ENCODE measurements around the gene ADAMTSL1.

The ADAMTSL1 gene

DNA sequence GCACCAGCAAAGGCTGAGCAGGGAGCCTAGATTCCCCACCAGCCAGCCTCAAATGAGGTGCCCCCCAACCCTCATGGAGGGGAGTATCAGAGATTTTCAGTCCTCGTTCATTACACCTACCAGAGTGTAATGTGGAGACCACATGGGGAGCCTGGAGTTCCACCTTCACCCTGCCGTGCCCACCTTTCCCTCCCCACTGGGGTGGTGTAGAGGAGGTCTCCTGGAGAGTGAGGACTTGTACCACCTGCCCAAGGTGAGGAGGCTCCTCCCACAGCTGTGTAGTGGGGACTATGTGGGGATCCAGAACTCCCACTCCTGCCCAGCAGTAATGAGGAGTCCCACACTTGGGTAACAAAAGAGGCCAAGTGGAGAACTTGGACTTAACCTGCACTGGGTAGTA, 337.2 kb downstream of the ADAMTSL1 start:
- DNase-seq (ENCODE audit: low read depth in 2 of 2) = no peak

DNA sequence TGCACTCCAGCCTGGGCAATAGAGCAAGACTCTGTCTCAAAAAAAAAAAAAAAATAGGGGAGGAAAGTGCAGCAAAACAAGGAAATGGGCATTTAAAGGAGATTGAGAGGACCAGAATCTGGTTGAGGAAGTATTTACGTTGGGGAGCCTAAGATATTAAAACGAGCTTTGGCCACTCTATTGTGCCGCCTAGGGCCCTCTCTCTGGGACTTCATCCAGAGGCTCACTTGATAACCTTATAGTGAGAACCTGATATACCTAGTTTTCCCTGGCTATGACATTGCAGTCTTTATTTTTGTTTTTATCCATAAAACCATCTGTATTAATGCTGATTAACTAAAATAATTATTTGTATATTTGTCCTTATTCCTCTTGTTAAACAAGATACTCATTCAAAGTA, 345.5 kb downstream of the ADAMTSL1 start:
- no peak for DNase-seq (ENCODE audit: low read depth in 2 of 2)

DNA sequence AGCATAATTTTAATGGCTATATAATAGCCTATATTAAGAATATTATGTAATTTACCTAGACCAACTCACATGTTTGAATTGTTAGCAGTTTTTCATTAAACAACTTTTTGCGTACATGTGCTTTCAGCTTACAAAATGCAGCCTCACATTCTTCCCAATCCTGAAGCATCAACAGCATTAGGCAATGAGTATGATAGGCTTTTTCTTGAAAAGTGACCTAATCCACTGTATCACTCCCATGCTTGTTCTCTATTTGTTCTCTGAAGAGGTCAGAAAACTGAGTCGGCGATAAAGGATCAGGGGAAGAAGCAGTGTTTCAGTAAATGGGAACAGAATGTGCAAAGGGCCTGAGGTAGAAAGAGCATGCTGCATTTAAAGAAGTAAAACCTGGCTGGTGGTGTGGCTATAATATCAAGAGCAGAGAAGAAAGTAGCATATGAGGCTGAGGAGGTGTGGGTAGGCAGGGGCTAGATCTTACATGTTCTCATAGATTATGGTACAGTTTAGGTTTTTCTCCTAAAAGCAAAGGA, 346.7 kb downstream of the ADAMTSL1 start:
- no peak for DNase-seq (ENCODE audit: low read depth in 2 of 2)

DNA sequence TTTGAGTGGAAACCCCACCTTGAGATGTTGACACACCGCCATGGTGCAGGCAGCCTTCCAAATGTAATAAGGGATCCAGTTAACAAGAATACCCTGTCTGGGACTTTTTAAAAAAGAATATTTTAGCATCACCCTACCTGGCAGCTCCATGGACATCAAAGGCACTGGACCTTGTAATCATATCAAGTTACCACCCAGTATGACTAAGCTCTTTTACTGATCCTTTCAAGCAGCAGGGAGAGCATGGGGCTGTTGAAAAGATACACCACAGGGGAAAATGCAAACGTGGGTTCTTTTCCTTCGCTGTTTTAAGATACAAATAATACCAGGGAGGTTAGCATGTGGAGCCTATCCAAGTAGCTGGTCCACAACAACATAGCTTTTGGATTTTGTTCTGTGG, 347.8 kb downstream of the ADAMTSL1 start:
- DNase-seq (ENCODE audit: low read depth in 2 of 2) = no peak

DNA sequence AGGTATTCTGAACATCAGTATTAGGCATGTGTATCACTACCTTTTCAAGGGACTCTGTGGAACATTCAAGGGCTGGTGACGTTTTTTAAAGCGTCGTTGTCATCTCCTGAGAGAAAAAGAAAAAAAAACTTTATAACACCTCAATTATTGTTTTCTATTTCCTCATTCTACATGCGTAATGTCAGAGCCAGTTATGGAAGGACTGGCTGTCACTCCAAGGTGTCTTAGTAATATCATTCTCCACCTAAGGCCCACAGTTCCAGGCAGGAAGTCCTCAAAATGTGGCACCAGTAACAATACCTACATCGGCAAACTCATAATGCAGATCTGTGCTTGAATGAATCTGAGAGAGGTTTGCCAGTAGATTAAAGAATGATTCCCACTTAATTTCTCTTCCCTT, 348.9 kb downstream of the ADAMTSL1 start:
- DNase-seq (ENCODE audit: low read depth in 2 of 2) = no peak

DNA sequence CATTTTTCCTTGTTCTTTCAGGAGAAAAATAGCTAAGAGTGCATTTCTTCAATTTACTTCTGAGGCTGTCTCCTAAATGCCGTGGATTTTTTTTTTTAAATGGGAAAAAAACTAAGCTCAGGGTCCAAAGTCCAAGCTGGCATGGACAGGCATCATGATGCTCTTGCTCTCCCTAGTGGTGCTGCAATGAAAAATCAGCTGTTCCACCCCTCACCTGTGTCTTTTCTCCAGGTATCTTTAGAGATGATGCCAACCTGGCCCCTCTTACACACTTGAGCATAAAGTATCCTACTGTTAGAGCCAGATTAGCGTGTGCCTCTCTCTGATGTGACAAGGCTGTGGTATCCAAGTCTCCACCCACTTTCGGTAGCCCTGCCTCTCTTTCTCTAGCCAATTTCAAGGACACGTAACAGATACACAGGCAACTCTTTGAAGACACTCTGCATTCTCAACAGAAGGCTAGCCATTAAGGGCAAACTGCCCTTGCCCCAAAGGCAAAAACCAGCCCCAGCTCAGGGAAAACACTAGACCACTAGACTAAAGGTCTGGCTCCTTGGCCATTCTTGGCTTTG, 350.2 kb downstream of the ADAMTSL1 start:
- no peak for DNase-seq (ENCODE audit: low read depth in 2 of 2)

DNA sequence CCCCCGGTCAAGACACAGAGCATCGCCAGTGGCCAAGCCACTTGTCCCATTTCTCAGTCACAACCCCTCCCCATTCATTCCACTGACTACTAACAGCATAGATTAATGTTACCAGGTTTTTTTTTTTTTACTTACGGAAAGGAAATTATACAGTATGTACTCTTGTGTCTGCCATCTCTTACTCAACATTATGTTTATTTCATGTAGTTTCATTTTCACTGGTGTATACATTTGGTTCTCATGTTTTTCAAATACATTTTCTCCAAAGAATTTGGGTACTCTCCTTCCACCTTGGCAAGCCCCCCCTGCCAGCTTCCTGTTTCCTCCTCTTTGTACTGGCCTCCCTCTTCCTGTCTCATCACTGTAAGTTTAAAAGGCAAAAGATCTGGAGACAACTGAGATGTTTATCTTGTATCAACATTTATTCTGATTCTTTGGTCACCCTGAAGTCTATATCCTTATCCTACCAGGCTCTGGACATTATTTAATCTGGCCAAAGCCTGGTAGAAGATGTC, 351.8 kb downstream of the ADAMTSL1 start:
- no peak for DNase-seq (ENCODE audit: low read depth in 2 of 2)

DNA sequence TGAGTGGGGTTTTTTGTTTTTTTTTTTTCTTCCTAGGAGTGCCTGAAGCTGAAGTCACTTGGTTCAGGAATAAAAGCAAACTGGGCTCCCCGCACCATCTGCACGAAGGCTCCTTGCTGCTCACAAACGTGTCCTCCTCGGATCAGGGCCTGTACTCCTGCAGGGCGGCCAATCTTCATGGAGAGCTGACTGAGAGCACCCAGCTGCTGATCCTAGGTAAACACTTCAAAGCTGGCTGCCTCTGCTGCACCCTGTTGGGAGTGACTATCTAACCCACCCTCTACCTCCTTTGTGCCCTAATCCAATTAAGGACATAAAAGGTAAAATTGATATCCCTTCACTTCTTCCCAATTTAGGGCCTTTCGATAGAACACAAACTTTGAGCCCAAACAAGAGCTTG, 352.3 kb downstream of the ADAMTSL1 start:
- DNase-seq (ENCODE audit: low read depth in 2 of 2) = no peak

DNA sequence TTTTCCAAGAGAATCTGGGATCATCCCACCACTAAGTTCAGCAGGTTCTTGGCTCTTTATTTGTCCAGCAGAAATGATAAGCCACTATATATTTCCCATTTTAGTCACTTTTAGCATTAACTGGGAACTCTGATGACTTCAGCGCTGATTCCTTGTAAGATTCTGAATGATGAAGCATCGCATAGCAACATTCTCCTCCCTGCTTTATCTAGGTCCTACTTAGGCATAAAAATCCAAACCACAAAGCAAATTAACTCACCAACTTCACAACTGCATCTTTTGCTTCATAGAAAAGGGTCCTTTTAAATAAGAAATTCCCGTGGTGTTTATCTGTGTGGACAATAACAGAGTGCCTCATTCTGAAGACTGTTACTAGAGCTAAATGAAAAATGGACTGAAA, 355.1 kb downstream of the ADAMTSL1 start:
- no peak for DNase-seq (ENCODE audit: low read depth in 2 of 2)

DNA sequence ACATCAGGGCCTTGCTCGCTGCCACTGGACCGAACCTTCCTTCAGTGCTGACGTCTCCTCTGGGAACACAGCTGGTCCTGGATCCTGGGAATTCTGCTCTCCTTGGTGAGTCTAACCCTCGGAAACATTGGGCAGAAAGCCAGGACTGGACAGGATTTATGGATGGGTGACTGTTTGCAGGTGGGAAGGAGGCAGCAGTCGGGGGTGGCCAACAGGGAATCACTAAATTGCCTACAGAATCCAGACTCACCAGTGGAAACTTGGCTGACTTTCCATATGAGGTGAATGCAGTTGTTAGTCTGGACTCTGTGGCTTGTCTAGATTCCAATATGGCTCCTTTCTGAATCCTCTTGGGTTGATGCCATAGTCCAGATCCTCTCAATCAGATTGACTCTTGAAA, 355.9 kb downstream of the ADAMTSL1 start:
- DNase-seq (ENCODE audit: low read depth in 2 of 2) = no peak

DNA sequence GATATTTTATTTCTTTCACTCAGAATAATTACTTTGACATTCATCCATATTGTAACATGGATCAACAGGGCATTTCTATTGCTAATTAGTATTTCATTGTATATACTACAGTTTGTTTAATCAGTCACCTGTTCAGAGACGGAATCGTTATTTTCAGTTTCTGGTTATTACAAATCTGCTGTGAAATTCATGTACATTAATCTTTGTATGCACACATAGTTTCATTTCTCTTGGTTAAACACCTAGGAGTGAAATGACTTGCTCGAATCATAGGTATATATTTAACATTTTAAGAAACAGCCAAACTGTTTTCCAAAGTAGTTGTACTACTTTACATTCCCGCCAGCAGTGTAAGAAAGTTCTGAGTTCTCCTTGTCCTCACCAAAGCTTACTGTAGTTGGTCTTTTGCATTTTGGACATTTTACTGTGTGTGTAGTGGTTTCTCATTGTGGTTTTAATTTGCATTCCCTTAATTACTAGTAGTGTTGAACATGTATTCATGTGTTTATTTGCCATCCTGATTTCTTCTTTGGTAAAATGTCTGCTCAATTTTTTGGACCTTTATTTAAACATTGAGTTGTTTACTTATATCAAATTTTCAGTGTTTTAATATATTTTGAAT, 360.9 kb downstream of the ADAMTSL1 start:
- DNase-seq (ENCODE audit: low read depth in 2 of 2) = no peak

DNA sequence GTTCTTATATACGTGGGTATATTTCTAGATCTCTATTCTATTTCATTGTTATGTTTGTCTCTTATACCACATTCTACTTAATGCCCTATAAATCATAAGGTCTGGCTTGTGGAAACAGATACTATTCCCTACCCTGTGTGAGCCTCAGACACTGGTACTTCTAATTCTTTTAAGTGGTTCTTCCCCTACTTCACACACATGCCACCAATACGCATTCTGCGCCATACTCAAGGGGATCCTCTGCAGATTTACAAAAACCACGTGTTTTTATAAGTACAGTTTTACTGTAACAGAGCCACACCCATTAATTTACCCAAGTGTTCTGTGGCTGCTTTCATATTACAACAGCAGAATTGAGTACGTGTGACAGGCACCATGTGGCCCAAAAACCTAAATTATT, 363.4 kb downstream of the ADAMTSL1 start:
- no peak for DNase-seq (ENCODE audit: low read depth in 2 of 2)

DNA sequence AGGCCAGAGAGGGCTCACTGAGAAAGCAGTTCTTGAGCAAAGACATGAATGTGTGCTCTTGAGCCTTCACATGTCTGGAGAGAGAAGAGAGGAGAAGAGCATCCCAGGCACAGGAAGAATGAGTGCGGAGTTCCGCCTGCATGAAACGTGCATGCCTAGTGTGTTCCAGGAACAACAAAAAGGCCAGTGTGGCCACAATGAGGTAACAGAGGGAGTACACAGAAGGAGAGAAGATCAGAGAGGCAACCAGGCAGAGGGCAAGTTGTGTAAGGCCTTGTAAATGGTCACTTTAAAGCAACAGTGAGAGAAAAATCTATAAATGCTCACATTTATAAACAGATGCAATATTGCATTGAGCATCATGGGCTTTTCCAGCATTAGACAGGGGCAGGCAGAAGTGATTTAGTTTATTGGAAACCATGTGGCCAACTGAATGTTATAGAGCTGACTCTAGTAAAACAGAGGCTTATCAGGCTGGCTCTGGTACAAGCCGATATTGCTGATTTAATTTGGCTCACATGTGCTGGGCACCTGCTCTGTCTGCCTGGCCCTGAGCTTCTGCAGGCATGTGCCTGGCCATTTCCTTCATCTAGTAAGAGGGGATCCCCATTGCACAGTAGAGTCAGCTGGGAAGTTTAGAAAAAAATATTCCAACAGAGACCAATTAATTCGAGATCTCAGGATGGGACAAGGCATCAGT, 373.8 kb downstream of the ADAMTSL1 start:
- DNase-seq (ENCODE audit: low read depth in 2 of 2) = no peak

DNA sequence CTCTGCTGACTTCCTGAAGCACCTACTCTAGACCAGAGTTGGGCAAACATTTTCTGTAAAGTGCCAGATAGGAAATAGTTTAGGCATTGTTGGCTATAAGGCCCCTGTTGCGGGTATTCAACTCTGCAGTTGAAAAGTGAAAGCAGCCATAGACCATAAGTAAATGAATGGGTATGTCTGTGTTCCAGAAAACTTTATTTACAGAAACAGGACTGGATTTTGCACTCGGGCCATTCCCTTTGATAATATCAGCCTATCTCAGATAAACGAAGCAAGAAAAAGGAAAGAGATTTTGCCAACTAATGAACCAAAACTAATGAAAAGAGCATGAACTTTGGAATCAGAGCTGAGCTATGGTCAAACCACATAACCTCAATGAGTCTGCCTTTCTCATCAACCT, 374.7 kb downstream of the ADAMTSL1 start:
- DNase-seq (ENCODE audit: low read depth in 2 of 2) = no peak

DNA sequence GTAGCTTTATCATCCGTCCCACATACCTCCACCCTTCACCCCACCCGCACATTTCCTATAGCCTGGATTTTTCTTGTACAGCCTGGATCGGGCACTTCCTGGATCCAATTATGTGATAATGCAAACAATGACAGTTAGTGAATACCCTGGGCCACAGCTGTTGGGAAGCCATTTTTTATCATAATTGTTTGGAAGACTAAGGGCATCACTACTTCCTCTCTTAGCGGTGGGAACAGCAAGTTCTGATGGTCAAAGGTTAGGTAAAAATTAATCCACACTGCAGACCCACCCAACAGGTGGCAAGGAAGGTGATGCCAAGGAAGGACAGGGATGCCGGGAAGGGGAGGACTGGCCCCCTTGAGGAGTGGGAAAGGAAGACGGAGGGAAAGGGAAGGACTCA, 375.3 kb downstream of the ADAMTSL1 start:
- DNase-seq (ENCODE audit: low read depth in 2 of 2) = no peak

DNA sequence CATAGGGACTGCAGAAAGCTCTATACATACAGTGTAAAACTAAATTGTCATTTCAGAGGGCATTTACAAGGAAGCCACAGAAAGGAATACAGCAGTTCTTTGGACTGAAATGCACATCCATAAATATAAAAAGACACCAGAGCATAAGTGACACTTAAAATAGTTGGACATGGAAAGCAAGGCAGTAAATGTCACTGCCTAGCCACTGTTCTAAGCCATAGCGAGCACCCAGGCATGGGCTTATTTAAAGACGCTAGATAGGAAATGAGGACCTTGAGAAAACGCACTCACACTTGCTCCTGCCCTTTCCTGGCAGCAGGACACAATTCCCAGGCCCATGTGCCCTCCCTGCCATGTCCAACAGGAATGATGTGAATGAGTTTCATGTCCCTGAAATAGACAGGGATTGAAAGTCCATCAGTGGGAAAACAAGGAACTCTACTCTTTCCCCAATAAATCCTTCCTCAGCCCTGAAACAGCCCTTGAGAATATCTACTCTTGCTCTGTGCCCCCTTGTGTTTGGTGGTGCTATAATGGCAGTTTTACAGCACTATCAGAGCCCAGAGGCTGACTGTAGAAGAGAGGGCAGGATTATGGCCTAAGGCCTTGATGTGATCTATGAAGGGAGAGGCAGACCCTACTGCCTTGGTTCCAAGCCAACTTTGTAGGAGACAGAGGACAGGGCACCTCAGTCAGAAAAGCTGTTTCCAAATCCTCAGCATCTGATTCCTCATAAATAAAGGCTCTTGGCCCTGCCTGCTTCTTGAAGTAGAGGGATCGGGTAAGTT, 376.1 kb downstream of the ADAMTSL1 start:
- DNase-seq (ENCODE audit: low read depth in 2 of 2) = no peak

DNA sequence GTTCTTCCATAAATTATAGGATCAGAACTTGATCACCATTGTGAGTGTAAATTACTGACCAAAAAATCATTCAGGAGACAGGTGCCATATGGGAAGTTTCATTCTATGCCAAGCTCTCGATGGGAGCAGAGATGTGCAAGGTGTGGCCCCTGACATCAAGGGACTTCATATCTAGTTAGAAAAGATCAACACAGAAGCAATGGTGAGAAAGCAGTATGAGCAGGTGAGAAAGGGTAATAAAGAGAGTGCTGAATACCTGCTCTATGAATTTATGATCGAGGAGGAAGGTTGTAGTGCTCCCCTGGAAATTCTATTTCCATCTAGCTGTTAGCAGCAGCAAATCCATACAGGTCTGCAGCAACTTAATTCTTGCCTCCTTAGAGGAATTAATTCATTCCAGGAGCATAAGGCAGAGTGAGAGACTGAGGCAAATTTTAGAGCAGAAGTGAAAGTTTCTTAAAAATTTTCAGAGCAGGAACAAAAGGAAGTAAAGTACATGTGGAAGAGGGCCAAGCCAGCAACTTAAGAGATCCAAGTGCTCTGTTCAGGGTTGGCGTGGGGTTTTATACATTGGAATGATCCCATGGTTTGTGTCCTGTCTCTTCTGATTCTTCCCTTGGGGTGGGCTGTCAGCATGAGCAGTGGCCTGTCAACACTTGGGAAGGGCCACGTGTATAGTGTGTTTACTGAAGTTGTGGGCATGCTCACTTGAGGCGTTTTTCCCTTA, 377.3 kb downstream of the ADAMTSL1 start:
- no peak for DNase-seq (ENCODE audit: low read depth in 2 of 2)

DNA sequence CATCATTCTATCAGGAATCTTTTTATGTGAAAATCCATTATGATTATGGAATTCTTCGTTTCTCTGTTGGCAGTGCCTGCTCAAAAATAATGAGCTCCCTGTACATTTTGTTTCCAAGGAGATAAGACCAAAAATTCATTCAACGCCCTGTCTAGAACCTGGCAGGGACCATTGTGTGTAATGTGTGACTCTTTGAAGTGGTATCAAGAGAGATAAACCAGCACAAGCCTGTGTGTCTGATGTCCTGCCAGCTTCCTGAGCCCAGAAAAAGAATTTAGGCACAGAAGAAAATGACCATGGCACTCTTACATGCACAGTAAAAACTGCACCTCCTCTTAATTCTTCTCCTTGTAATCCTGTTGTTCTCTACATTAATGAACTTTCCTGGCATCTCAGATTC, 381.7 kb downstream of the ADAMTSL1 start:
- DNase-seq (ENCODE audit: low read depth in 2 of 2) = no peak

DNA sequence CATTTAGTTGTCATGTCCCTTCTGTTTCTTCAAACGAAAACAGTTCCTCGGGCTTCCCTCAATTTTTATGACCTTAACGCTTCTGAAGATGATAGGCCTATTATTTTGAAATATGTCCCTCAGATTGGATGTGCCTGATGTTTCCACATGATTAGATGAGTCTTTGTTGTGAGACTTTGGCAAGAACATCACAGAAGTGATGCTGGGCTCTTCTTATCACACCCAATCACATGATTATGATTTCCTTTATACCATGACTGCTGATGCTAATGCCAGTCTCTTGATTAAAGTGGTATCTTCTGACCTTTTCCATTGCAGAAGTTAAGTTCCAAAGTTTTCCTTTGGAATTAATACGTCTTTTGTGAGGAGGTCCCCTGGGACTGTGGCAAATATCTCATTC, 383.4 kb downstream of the ADAMTSL1 start:
- no peak for DNase-seq (ENCODE audit: low read depth in 2 of 2)

DNA sequence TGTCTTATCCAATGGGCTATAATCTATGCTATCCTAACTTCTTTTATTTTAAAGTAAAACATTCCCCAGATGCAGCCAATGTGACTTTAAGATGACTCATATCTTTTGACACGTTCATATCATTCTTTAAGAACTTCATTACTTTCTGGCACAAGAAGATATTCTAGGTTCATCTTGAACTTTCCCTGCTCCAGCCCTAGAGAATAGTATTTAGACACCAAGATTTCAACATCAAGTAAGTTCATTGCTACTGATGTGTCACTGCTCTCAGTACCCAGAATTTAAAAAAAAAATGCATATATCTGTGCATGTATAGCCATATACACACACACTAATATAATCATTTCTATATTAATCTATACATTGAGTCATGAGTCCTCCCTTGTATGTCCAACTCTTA, 383.8 kb downstream of the ADAMTSL1 start:
- no peak for DNase-seq (ENCODE audit: low read depth in 2 of 2)
